Chondrocyte (in vitro differentiated cells): ENCODE data around the gene RPL13A. TPM values are rescaled to one million over a fixed set of nuclear protein-coding genes. Genes with fewer than 3 reads are reported as not detected.
A peak's percentile ranks its signal among the peaks of the same experiment; 100 is the strongest.

ENCODE experiments used
- DNase-seq: peaks from one replicate; pipeline ENCODE4 v3.0.0; 2021; ENCODE audit warnings: mixed read lengths, low spot score
- H3K27ac Mint-ChIP-seq: one replicate; pipeline ENCODE4 v1.8.0; 2021; ENCODE audit warnings: mild to moderate bottlenecking, moderate library complexity, mixed read lengths; ENCODE audit not compliant: unreplicated experiment
- H3K27me3 Mint-ChIP-seq: 2 replicates; pipeline ENCODE4 v1.8.0; 2021; ENCODE audit warnings: low read depth, mixed read lengths
- H3K36me3 Mint-ChIP-seq: 2 replicates; pipeline ENCODE4 v1.8.0; 2021; ENCODE audit warnings: low read depth, mixed read lengths
- H3K4me1 Mint-ChIP-seq: 2 replicates; pipeline ENCODE4 v1.8.0; 2021; ENCODE audit warnings: low read depth, mild to moderate bottlenecking, mixed read lengths
- H3K4me3 Mint-ChIP-seq: one replicate; pipeline ENCODE4 v1.8.0; 2021; ENCODE audit warnings: mild to moderate bottlenecking, moderate library complexity, mixed read lengths; ENCODE audit not compliant: unreplicated experiment
- H3K9me3 Mint-ChIP-seq: 2 replicates; pipeline ENCODE4 v1.8.0; 2021; ENCODE audit warnings: low read depth, mixed read lengths
- total RNA-seq: library from RNA; stranded (reverse); gene quantifications from 3 replicates; pipeline ENCODE4 v1.2.1, GENCODE V29; 2021
- TF ChIP-seq, protein P1 (sequence below): fragments of 200-600 bp; sonication (generic); IDR thresholded peaks from 2 replicates; pipeline ENCODE4 v1.5.0; 2021; ENCODE audit warnings: antibody characterized with exemption, mild to moderate bottlenecking, moderate library complexity

Gene RPL13A
- total RNA-seq, 1 donor from 2014 or later = 1,602 TPM

DNA sequence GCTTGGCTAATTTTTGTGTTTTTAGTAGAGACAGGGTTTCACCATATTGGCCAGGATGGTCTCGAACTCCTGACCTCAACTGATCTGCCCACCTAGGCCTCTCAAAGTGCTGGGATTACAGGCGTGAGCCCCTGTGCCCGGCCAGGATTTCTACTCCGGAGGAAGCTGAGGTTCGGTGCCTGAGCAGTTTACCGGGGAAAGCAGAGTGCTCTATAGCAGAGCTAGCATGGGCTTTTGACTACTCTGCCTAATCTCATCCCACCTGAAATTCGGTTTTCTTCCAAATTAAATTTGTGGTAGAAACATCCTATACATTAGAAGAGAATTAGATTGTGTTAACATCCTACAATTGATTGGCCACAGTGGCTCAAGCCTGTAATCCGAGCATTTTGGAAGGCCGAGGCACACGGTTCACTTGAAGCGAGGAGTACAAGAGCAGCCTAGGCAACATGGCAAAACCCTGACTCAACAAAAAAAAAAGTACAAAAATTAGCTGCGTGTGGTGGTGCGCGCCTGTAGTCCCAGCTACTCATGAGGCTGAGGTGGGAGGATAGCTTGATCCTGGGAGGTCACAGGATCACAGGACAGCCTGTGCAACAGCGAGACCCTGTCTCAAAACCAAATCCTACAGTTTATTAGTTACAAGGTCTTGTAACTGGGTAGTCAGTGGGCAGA is 1.6 kb downstream of the RPL13A start:
- Mint-ChIP-seq H3K9me3 (no peaks in the 10 kb centered on the region), H3K4me1 (peaks cover 24% of the 10 kb centered on the region), H3K36me3 (peaks cover 43% of the 10 kb centered on the region), H3K27me3 (no peaks in the 10 kb centered on the region), H3K27ac (peak overlapping the region; percentile 97), H3K4me3 (peak overlapping the region; percentile 95)
- no peak for DNase-seq
- TF ChIP-seq, protein P1, sequence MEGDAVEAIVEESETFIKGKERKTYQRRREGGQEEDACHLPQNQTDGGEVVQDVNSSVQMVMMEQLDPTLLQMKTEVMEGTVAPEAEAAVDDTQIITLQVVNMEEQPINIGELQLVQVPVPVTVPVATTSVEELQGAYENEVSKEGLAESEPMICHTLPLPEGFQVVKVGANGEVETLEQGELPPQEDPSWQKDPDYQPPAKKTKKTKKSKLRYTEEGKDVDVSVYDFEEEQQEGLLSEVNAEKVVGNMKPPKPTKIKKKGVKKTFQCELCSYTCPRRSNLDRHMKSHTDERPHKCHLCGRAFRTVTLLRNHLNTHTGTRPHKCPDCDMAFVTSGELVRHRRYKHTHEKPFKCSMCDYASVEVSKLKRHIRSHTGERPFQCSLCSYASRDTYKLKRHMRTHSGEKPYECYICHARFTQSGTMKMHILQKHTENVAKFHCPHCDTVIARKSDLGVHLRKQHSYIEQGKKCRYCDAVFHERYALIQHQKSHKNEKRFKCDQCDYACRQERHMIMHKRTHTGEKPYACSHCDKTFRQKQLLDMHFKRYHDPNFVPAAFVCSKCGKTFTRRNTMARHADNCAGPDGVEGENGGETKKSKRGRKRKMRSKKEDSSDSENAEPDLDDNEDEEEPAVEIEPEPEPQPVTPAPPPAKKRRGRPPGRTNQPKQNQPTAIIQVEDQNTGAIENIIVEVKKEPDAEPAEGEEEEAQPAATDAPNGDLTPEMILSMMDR = no peak

DNA sequence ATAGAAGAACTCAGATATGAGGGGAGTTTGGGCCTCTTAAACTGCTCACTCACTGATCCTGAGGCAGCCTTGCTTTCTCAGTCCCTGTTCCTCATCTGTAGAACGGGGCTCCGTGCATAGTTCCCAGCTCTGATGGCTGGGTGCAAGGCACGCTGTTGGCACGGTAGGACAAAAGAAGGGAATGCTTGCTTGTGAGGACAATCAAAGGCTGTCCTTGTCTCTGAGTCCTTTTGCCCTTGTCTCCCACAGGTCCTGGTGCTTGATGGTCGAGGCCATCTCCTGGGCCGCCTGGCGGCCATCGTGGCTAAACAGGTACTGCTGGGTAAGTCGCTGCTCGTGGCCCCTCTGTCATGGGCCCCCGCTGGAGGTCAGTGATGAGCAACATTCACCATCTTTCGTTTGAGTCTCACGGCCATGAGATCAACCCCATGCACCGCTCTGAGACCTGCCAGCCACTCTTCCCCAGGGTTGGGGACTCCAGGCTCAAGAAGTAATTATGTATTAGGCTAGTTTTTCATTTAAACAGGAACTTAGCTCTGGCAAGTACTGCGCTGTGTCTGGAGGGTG is 2.3 kb downstream of the RPL13A start:
- Mint-ChIP-seq H3K36me3 (peaks cover 43% of the 10 kb centered on the region), H3K4me3 (peak overlapping the region; percentile 95), H3K9me3 (no peaks in the 10 kb centered on the region)

GRCh38 chr19:49490287-49491029 is 3.0 kb downstream of the RPL13A start:
- Mint-ChIP-seq H3K4me1 (peaks cover 24% of the 10 kb centered on the region), H3K27me3 (no peaks in the 10 kb centered on the region), H3K36me3 (peaks cover 43% of the 10 kb centered on the region), H3K27ac (peak overlapping the region; percentile 97), H3K9me3 (no peaks in the 10 kb centered on the region), H3K4me3 (peak overlapping the region; percentile 95)
- TF ChIP-seq, protein P1 = no peak
- DNase-seq = no peak

More for the DNA sequence above, 2.3 kb downstream of the RPL13A start:
- peaks cover 24% of the 10 kb centered on the region for H3K4me1 Mint-ChIP-seq
- H3K27ac Mint-ChIP-seq = peak overlapping the region; percentile 97
- DNase-seq = no peak
- H3K27me3 Mint-ChIP-seq = no peaks in the 10 kb centered on the region
- TF ChIP-seq, protein P1 = no peak

DNA sequence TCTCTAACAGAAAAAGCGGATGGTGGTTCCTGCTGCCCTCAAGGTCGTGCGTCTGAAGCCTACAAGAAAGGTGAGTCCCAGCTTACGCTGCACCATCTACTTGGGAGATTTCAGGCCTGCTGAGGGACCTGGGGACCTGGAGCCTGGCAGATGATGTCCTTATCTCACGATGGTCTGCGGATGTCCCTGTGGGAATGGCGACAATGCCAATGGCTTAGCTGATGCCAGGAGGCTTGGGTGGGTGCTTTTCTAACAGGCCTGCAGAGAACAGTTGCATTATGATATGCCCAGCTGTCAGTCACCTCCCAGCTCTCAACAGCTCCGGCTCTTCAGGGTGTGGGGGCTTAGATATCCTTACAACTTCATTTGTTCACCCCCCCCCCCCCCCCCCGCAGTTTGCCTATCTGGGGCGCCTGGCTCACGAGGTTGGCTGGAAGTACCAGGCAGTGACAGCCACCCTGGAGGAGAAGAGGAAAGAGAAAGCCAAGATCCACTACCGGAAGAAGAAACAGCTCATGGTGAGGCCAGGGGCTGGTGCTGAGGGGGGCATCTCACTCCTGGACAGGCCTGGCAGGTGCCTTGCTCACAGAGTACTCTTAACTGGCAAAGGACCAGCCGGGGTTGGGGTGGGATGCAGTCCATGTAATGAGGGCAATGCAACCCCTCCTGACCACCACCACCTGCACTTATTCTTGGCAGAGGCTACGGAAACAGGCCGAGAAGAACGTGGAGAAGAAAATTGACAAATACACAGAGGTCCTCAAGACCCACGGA is 3.8 kb downstream of the RPL13A start:
- no peak for DNase-seq
- Mint-ChIP-seq H3K4me1 (peaks cover 27% of the 10 kb centered on the region), H3K36me3 (peaks cover 43% of the 10 kb centered on the region), H3K27me3 (no peaks in the 10 kb centered on the region), H3K4me3 (no peak overlapping the region), H3K9me3 (no peaks in the 10 kb centered on the region), H3K27ac (peak overlapping the region; percentile 32)
- TF ChIP-seq, protein P1 = no peak
